Measurements from ENCODE around the gene DXO. TPM values are rescaled to one million over a fixed set of nuclear protein-coding genes. Genes with fewer than 3 reads are reported as not detected.

The DXO gene
- total and polyA plus RNA-seq, 4 donors = 11.9 to 23.9 (median 16.9) TPM

DNA sequence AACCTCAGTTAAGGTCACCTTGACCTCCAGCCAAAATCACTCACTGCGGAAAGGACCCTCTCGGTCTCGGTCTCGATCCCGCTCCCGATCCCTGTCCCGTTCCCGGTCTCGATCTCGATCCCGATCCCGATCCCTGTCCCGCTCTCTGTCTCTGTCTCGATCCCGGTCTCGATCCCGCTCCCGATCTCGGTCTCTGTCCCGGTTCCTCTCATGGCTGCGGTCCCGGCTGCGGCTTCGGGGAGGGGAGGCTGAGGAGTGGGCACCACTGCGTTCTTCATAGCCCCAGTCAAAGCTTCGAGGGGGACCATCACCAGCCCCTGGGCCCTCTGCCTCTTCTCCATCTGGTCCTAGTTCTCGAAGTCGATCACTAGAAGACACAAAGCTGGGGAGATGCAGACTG is 17.4 kb downstream of the DXO start:
- DNase-seq (no peak), ATAC-seq (ENCODE audit: insufficient read depth, low FRiP score) (no peak)
- H3K27ac ChIP-seq (ENCODE audit: low read depth in 1 of 2, low read length in 1 of 2) = no peak overlapping the region
- TF ChIP-seq, protein P1, sequence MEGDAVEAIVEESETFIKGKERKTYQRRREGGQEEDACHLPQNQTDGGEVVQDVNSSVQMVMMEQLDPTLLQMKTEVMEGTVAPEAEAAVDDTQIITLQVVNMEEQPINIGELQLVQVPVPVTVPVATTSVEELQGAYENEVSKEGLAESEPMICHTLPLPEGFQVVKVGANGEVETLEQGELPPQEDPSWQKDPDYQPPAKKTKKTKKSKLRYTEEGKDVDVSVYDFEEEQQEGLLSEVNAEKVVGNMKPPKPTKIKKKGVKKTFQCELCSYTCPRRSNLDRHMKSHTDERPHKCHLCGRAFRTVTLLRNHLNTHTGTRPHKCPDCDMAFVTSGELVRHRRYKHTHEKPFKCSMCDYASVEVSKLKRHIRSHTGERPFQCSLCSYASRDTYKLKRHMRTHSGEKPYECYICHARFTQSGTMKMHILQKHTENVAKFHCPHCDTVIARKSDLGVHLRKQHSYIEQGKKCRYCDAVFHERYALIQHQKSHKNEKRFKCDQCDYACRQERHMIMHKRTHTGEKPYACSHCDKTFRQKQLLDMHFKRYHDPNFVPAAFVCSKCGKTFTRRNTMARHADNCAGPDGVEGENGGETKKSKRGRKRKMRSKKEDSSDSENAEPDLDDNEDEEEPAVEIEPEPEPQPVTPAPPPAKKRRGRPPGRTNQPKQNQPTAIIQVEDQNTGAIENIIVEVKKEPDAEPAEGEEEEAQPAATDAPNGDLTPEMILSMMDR (IDR thresholded peaks at IDR 0.05; ENCODE audit: control extremely low read depth, extremely low read depth) = no peak
- no peaks in the 10 kb centered on the region for H3K9me3 ChIP-seq (ENCODE audit: control insufficient read depth in 4 of 4, insufficient read depth in 3 of 4, low read length in 3 of 4)
- H3K4me3 ChIP-seq = no peak overlapping the region
- no peak overlapping the region for H3K9ac ChIP-seq (ENCODE audit: insufficient read depth in 1 of 2, low read length in 2 of 2)
- peaks cover 4 to 16% (median 7%) of the 10 kb centered on the region in 5 donors for H3K4me1 ChIP-seq (ENCODE audit: control insufficient read depth in 5 of 5, insufficient read depth in 5 of 5, low read length in 5 of 5)
- H3K27me3 ChIP-seq (ENCODE audit: control insufficient read depth in 3 of 3, insufficient read depth in 3 of 3, low read length in 2 of 3) = no peaks in the 10 kb centered on the region
- peaks cover 16 to 39% (median 31%) of the 10 kb centered on the region in 4 donors for H3K36me3 ChIP-seq (ENCODE audit: control insufficient read depth in 4 of 4, insufficient read depth in 4 of 4, low read length in 4 of 4)
- WGBS, 2 donors = 98% methylated on average over 28 of the region's 28 CpGs

DNA sequence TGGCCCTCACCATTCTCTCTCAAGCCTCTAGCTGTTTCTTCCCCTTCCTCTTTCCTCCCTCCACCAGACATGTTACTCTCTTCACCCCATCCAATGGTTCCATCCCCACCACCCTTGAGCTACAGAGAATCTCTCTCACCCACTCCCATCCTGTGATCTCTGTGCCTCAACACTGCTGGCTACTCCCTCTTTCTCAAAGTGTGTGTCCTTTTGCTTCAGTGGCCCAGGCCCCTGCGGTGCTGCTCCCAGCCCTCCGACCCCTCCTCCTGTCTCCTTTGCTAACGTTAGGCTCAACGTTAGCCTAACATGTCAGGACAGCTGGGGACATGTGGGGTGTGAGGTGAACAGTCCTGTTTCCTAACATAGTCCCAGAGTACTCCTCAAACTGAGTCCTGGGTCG is 19.0 kb downstream of the DXO start:
- ATAC-seq (ENCODE audit: insufficient read depth, low FRiP score) (no peak), DNase-seq (no peak)
- Histone ChIP-seq H3K9ac (ENCODE audit: insufficient read depth in 1 of 2, low read length in 2 of 2) (no peak overlapping the region), H3K27ac (ENCODE audit: low read depth in 1 of 2, low read length in 1 of 2) (no peak overlapping the region), H3K27me3 (ENCODE audit: control insufficient read depth in 3 of 3, insufficient read depth in 3 of 3, low read length in 2 of 3) (no peaks in the 10 kb centered on the region), H3K4me3 (no peak overlapping the region), H3K4me1 (ENCODE audit: control insufficient read depth in 5 of 5, insufficient read depth in 5 of 5, low read length in 5 of 5) (peaks cover 1 to 7% (median 3%) of the 10 kb centered on the region in 5 donors), H3K9me3 (ENCODE audit: control insufficient read depth in 4 of 4, insufficient read depth in 3 of 4, low read length in 3 of 4) (no peaks in the 10 kb centered on the region), H3K36me3 (ENCODE audit: control insufficient read depth in 4 of 4, insufficient read depth in 4 of 4, low read length in 4 of 4) (peaks cover 16 to 39% (median 30%) of the 10 kb centered on the region in 4 donors)
- TF ChIP-seq, protein P1 (IDR thresholded peaks at IDR 0.05; ENCODE audit: control extremely low read depth, extremely low read depth) = no peak
- WGBS, 2 donors = 79 to 83% methylated on average over 5 of the region's 5 CpGs

DNA sequence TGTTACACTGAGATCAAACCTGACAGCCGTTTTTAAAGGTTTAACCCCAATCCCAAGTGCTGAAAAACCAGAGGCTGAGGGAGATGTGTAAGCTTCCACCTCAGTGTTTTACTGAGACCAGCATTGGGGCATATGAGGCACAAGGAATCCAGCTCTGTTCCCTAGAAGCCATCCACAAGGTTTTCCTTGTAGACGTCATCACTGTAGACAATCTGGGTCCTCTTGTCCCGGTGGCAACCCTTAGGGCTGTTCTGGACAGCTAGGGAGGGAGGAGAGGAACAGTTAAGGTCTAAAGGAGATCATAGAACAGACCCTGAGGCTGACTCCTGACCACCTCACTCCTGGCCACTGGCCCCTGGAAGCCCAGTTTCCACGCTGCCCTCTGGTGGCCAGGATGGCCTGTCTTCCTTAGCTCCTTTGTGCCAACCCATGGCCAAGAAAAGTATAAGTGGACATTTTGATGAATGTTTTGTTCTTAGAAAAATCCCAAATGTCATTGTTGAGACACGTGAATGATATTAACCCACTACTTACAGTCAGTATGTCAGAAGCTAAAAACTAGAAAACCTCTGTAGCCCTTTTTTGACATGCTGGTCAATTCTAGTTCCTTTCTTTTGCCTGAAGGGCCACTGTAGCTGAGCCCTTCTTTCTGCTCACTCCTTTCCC is 19.7 kb downstream of the DXO start:
- Histone ChIP-seq H3K36me3 (ENCODE audit: control insufficient read depth in 4 of 4, insufficient read depth in 4 of 4, low read length in 4 of 4) (peaks cover 16 to 39% (median 30%) of the 10 kb centered on the region in 4 donors), H3K4me1 (ENCODE audit: control insufficient read depth in 5 of 5, insufficient read depth in 5 of 5, low read length in 5 of 5) (peaks cover 0 to 4% (median 0%) of the 10 kb centered on the region in 5 donors), H3K4me3 (no peak overlapping the region), H3K9ac (ENCODE audit: insufficient read depth in 1 of 2, low read length in 2 of 2) (no peak overlapping the region), H3K9me3 (ENCODE audit: control insufficient read depth in 4 of 4, insufficient read depth in 3 of 4, low read length in 3 of 4) (no peaks in the 10 kb centered on the region), H3K27me3 (ENCODE audit: control insufficient read depth in 3 of 3, insufficient read depth in 3 of 3, low read length in 2 of 3) (no peaks in the 10 kb centered on the region), H3K27ac (ENCODE audit: low read depth in 1 of 2, low read length in 1 of 2) (peak overlapping the region in 1 of 2 donors; percentile 17)
- 55 to 74% methylated on average over 5 of the region's 5 CpGs for WGBS, 2 donors
- DNase-seq (peak; percentile 47 to 53 (median 52)), ATAC-seq (ENCODE audit: insufficient read depth, low FRiP score) (peak; percentile 79)
- TF ChIP-seq, protein P1 (IDR thresholded peaks at IDR 0.05; ENCODE audit: control extremely low read depth, extremely low read depth) = peak; percentile 37

Data from lung (tissue), 12 donors.